ENCODE measurements around the gene DES.

DES gene

DNA sequence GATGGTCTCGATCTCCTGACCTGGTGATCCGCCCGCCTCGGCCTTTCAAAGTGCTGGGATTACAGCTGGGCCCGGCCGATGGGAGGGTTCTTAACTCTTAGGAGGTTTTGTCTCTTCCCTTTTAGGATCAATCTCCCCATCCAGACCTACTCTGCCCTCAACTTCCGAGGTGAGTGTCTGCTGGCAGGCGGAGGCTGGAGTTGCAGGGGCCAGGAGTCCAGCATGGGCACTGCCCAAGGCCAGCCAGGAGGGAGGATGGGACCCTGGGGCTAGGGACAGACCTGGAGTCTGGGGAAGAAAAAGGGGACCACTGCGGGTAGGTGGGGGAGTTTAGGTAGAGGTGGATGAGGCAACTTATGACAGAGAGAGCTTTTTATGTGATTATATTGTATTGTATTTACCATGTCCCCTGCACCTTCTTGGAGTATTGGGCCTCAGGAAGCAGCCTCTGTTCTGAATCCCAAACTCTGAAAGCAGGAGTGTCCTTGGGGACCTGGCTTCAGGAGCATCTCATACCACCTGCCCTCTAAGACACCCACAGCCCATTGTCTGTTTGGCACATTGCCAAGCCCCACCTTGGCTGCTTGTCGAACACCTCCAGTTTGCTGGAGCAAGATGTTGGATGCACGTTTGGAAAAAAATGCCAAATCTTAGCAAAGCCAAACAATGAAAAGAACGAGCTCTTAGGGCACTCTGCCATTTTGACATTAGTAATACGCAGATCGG, 5.6 kb downstream of the DES start:
- no peak for DNase-seq (ENCODE audit: low read depth)
- H3K4me3 ChIP-seq (ENCODE audit: low read depth, low read length), result no peak overlapping the region
- TF ChIP-seq, protein P1, sequence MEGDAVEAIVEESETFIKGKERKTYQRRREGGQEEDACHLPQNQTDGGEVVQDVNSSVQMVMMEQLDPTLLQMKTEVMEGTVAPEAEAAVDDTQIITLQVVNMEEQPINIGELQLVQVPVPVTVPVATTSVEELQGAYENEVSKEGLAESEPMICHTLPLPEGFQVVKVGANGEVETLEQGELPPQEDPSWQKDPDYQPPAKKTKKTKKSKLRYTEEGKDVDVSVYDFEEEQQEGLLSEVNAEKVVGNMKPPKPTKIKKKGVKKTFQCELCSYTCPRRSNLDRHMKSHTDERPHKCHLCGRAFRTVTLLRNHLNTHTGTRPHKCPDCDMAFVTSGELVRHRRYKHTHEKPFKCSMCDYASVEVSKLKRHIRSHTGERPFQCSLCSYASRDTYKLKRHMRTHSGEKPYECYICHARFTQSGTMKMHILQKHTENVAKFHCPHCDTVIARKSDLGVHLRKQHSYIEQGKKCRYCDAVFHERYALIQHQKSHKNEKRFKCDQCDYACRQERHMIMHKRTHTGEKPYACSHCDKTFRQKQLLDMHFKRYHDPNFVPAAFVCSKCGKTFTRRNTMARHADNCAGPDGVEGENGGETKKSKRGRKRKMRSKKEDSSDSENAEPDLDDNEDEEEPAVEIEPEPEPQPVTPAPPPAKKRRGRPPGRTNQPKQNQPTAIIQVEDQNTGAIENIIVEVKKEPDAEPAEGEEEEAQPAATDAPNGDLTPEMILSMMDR (IDR thresholded peaks at IDR 0.05; ENCODE audit: low read depth, low read length), result no peak
- TF ChIP-seq, protein P2, sequence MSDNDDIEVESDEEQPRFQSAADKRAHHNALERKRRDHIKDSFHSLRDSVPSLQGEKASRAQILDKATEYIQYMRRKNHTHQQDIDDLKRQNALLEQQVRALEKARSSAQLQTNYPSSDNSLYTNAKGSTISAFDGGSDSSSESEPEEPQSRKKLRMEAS (IDR thresholded peaks at IDR 0.05; ENCODE audit: low read depth, low read length), result no peak
- TF ChIP-seq MYC (IDR thresholded peaks at IDR 0.05; ENCODE audit: low read depth, low read length) (no peak), POLR2A (IDR thresholded peaks at IDR 0.05; ENCODE audit: extremely low read depth, insufficient read length) (no peak)

DNA sequence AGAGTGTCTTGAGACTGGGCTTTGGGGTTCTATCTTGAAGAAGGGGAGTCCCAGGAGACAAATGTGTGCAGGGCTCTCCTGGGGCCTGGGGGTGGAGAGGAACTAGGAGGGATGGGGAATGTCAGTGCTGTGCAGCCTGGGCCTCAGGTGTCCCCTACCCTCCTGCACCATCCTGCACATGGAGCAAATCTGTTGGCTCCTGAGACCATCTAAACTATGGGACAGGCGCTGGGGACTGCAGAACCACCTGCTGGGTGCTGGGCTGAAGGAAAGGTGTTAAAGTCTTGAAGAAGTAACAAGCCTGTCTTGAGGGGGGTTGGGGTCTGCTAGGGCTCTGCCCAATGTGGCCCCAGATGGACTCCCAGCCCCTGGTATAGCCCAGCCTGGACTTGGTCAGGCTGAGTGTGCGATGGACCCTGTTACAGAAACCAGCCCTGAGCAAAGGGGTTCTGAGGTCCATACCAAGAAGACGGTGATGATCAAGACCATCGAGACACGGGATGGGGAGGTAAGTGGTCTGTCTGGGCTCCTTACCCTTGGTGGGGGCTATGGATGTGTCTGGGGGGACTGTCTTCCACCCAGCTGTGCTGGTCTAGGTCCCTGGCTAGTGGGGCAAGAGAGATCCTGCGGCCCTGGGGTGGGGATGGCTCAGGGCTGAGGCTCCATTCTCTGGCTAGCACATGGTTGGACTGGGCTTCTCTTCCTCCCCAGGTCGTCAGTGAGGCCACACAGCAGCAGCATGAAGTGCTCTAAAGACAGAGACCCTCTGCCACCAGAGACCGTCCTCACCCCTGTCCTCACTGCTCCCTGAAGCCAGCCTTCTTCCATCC, 7.3 kb downstream of the DES start:
- TF ChIP-seq, protein P2 (IDR thresholded peaks at IDR 0.05; ENCODE audit: low read depth, low read length), result no peak
- TF ChIP-seq, protein P1 (IDR thresholded peaks at IDR 0.05; ENCODE audit: low read depth, low read length), result no peak
- TF ChIP-seq POLR2A (IDR thresholded peaks at IDR 0.05; ENCODE audit: extremely low read depth, insufficient read length) (no peak), MYC (IDR thresholded peaks at IDR 0.05; ENCODE audit: low read depth, low read length) (no peak)
- H3K4me3 ChIP-seq (ENCODE audit: low read depth, low read length), result no peak overlapping the region
- DNase-seq (ENCODE audit: low read depth), result no peak

DNA sequence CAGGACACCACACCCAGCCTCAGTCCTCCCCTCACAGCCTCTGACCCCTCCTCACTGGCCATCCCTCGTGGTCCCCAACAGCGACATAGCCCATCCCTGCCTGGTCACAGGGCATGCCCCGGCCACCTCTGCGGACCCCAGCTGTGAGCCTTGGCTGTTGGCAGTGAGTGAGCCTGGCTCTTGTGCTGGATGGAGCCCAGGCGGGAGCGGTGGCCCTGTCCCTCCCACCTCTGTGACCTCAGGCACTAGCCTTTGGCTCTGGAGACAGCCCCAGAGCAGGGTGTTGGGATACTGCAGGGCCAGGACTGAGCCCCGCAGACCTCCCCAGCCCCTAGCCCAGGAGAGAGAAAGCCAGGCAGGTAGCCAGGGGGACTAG, 7.9 kb downstream of the DES start:
- TF ChIP-seq MYC (IDR thresholded peaks at IDR 0.05; ENCODE audit: low read depth, low read length) (no peak), POLR2A (IDR thresholded peaks at IDR 0.05; ENCODE audit: extremely low read depth, insufficient read length) (no peak)
- TF ChIP-seq, protein P2 (IDR thresholded peaks at IDR 0.05; ENCODE audit: low read depth, low read length), result no peak
- TF ChIP-seq, protein P1 (IDR thresholded peaks at IDR 0.05; ENCODE audit: low read depth, low read length), result no peak
- DNase-seq (ENCODE audit: low read depth), result no peak
- H3K4me3 ChIP-seq (ENCODE audit: low read depth, low read length), result no peak overlapping the region

DNA sequence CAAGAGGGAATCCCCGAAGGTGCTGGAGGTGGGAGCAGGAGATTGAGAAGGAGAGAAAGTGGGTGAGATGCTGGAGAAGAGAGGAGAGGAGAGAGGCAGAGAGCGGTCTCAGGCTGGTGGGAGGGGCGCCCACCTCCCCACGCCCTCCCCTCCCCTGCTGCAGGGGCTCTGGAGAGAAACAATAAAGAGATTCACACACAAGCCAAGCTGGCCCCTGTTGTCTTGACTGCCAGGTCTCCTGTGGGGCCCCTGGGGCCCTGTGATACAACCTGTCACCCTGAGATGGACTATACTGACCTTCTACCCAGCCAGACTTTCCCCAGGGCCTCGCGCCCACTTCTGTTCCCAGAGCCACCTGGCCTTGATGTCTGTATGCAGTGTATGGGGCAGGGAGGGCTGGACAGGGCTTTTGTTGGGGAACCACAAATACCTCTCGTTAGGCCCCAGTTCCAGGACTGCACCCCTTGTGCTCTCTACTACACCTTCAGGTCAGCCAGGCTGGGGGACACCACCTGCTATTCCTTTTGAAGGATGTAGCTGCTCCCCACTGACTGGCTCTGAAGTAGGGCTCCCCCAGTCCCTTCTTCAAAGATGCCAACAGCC, 8.5 kb downstream of the DES start:
- DNase-seq (ENCODE audit: low read depth), result no peak
- TF ChIP-seq MYC (IDR thresholded peaks at IDR 0.05; ENCODE audit: low read depth, low read length) (no peak), POLR2A (IDR thresholded peaks at IDR 0.05; ENCODE audit: extremely low read depth, insufficient read length) (no peak)
- TF ChIP-seq, protein P2 (IDR thresholded peaks at IDR 0.05; ENCODE audit: low read depth, low read length), result no peak
- TF ChIP-seq, protein P1 (IDR thresholded peaks at IDR 0.05; ENCODE audit: low read depth, low read length), result no peak
- no peak overlapping the region for H3K4me3 ChIP-seq (ENCODE audit: low read depth, low read length)

DNA sequence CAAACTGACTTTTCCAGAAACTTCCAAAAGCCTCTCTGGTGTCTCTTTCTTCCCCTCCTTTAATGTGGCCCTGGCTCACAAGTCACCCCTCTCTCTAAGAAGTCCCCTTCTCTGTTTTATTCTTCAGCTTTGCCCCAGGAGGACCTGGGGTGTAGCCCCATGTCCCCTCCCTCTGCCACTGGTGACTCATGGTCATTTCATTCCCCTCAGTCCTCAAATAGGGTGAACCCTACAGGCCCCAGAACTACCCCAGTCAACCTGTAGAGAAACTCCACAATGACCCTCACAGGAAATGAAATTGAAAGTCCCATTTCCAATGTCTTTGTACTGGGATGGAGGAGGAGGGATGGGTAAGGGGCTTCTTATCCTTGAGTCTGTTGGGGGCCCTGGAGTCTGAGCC, 10.3 kb downstream of the DES start:
- H3K4me3 ChIP-seq (ENCODE audit: low read depth, low read length), result no peak overlapping the region
- TF ChIP-seq, protein P1 (IDR thresholded peaks at IDR 0.05; ENCODE audit: low read depth, low read length), result no peak
- TF ChIP-seq, protein P2 (IDR thresholded peaks at IDR 0.05; ENCODE audit: low read depth, low read length), result no peak
- TF ChIP-seq POLR2A (IDR thresholded peaks at IDR 0.05; ENCODE audit: extremely low read depth, insufficient read length) (no peak), MYC (IDR thresholded peaks at IDR 0.05; ENCODE audit: low read depth, low read length) (no peak)
- no peak for DNase-seq (ENCODE audit: low read depth)
